Mesenchymal stem cell (in vitro differentiated cells and primary cell): ENCODE results near the gene CLTA.

Experiments
- DNase-seq: peaks from one replicate; pipeline ENCODE4 v3.0.0-alpha.2; 2013
- H2AFZ ChIP-seq: one replicate; pipeline ENCODE4 v1.6.1; 2013; ENCODE audit warnings: low read depth, mild to moderate bottlenecking, control low read depth, inconsistent platforms, low read length, moderate library complexity
- H2AK5ac ChIP-seq: 2 replicates; pipeline ENCODE4 v1.6.1; 2013; ENCODE audit warnings: low read length, moderate library complexity, mild to moderate bottlenecking, inconsistent platforms; ENCODE audit not compliant: severe bottlenecking
- H2BK120ac ChIP-seq: one replicate; pipeline ENCODE4 v1.6.1; 2013; ENCODE audit warnings: low read depth, mild to moderate bottlenecking, inconsistent platforms, low read length, moderate library complexity
- H2BK12ac ChIP-seq, 2 experiments: one replicate each; pipeline ENCODE4 v1.6.1; 2013; ENCODE audit warnings: inconsistent platforms in 2 of 2, low read length in 2 of 2, mild to moderate bottlenecking in 2 of 2, moderate library complexity in 2 of 2, control low read depth in 1 of 2
- H2BK15ac ChIP-seq: one replicate; pipeline ENCODE4 v1.6.1; 2013; ENCODE audit warnings: mild to moderate bottlenecking, low read depth, inconsistent platforms; ENCODE audit not compliant: poor library complexity, severe bottlenecking
- H2BK5ac ChIP-seq: 2 replicates; pipeline ENCODE4 v1.6.1; 2013; ENCODE audit warnings: low read depth, mild to moderate bottlenecking, low read length, control low read depth, inconsistent platforms; ENCODE audit not compliant: poor library complexity, severe bottlenecking
- H3K14ac ChIP-seq, 2 experiments: one replicate each; pipeline ENCODE4 v1.6.1; 2013; ENCODE audit warnings: inconsistent platforms in 2 of 2, low read length in 2 of 2, control low read depth in 1 of 2, mild to moderate bottlenecking in 1 of 2, moderate library complexity in 1 of 2
- H3K18ac ChIP-seq, 2 experiments: one replicate each; pipeline ENCODE4 v1.6.1; 2013; ENCODE audit warnings: inconsistent platforms in 2 of 2, low read length in 2 of 2, control low read depth in 1 of 2, low read depth in 1 of 2, mild to moderate bottlenecking in 1 of 2
- H3K23ac ChIP-seq, 2 experiments: one replicate each; pipeline ENCODE4 v1.6.1; 2013; ENCODE audit warnings: inconsistent platforms in 2 of 2, low read length in 2 of 2, mild to moderate bottlenecking in 2 of 2, moderate library complexity in 2 of 2, control low read depth in 1 of 2
- H3K27ac ChIP-seq: 2 replicates; pipeline ENCODE4 v1.5.1; 2013; ENCODE audit warnings: mild to moderate bottlenecking, moderate library complexity, low read length, control low read depth, inconsistent platforms; ENCODE audit not compliant: poor library complexity, severe bottlenecking
- H3K27me3 ChIP-seq, 2 experiments: 2 replicates each; pipeline versions ENCODE4 v1.6.1 to v1.7.0; 2013; ENCODE audit warnings: low read length in 2 of 2, mild to moderate bottlenecking in 2 of 2, moderate library complexity in 2 of 2, control low read depth in 1 of 2, inconsistent platforms in 1 of 2; ENCODE audit not compliant: control insufficient read depth in 1 of 2, insufficient read depth in 1 of 2
- H3K36me3 ChIP-seq, 2 experiments: 2 replicates each; pipeline versions ENCODE4 v1.6.1 to v1.7.0; 2013; ENCODE audit warnings: low read length in 2 of 2, control low read depth in 1 of 2, inconsistent platforms in 1 of 2, low read depth in 1 of 2, mild to moderate bottlenecking in 1 of 2; ENCODE audit not compliant: insufficient read depth in 2 of 2, control insufficient read depth in 1 of 2
- H3K4ac ChIP-seq, 2 experiments: one replicate each; pipeline ENCODE4 v1.6.1; 2013; ENCODE audit warnings: inconsistent platforms in 2 of 2, low read length in 2 of 2, mild to moderate bottlenecking in 2 of 2, moderate library complexity in 2 of 2, control low read depth in 1 of 2, low read depth in 1 of 2
- H3K4me1 ChIP-seq: 2 replicates; pipeline ENCODE4 v1.6.1; 2013; ENCODE audit warnings: low read depth, low read length, control low read depth; ENCODE audit not compliant: control insufficient read depth, insufficient read depth
- H3K4me2 ChIP-seq: 2 replicates; pipeline ENCODE4 v1.6.1; 2013; ENCODE audit warnings: low read length, mild to moderate bottlenecking, inconsistent platforms; ENCODE audit not compliant: poor library complexity, severe bottlenecking
- H3K4me3 ChIP-seq, 2 experiments: 2 replicates each; pipeline versions ENCODE4 v1.5.1 to v1.7.0; 2013; ENCODE audit warnings: low read length in 2 of 2, mild to moderate bottlenecking in 2 of 2, control low read depth in 1 of 2, low read depth in 1 of 2; ENCODE audit not compliant: insufficient read depth in 1 of 2
- H3K79me1 ChIP-seq: replicated peaks from 2 replicates; pipeline ENCODE4 v1.6.1; 2013; ENCODE audit warnings: mild to moderate bottlenecking, control low read depth, low read length, inconsistent platforms; ENCODE audit not compliant: poor library complexity, severe bottlenecking
- H3K9ac ChIP-seq: 2 replicates; pipeline ENCODE4 v1.7.0; 2013; ENCODE audit warnings: mild to moderate bottlenecking, low read length, moderate library complexity
- H3K9me3 ChIP-seq: 2 replicates; pipeline ENCODE4 v1.7.0; 2013; ENCODE audit warnings: mild to moderate bottlenecking, low read length; ENCODE audit not compliant: control insufficient read depth
- H4K8ac ChIP-seq: one replicate; pipeline ENCODE4 v1.6.1; 2013; ENCODE audit warnings: inconsistent platforms, mild to moderate bottlenecking, low read length, moderate library complexity
- H4K91ac ChIP-seq: one replicate; pipeline ENCODE4 v1.6.1; 2013; ENCODE audit warnings: mild to moderate bottlenecking, low read length, inconsistent platforms
- WGBS: methylation state at CpG from one replicate; pipeline ENCODE4 v1.1.7; 2013; ENCODE audit warnings: mixed read lengths; 5-methylcytosine and 5-hydroxymethylcytosine counted together

CLTA gene

DNA sequence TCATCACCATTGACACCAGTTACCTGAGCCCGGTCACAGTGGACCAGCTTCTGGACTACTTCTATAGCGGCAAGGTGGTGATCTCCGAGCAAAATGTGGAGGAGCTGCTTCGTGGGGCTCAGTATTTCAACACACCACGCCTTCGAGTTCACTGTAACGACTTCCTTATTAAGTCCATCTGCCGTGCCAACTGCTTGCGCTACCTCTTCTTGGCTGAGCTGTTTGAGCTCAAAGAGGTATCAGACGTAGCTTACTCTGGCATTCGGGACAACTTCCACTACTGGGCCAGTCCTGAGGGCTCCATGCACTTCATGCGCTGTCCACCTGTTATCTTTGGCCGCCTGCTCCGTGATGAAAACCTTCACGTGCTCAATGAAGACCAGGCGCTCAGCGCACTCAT is 21.0 kb upstream of the CLTA start:
- H3K4me3 ChIP-seq, result no peak overlapping the region
- H2AFZ ChIP-seq, result no peak overlapping the region
- no peak for DNase-seq
- no peak overlapping the region for H2BK5ac ChIP-seq
- H2BK120ac ChIP-seq, result no peak overlapping the region
- no peak overlapping the region for H2BK12ac ChIP-seq
- H3K4ac ChIP-seq, result no peak overlapping the region
- H3K27me3 ChIP-seq, result no peaks in the 10 kb centered on the region
- peaks cover 0 to 22% of the 10 kb centered on the region in 2 experiments for H3K36me3 ChIP-seq
- no peak overlapping the region for H4K8ac ChIP-seq
- H3K9ac ChIP-seq, result no peak overlapping the region
- no peak overlapping the region for H2AK5ac ChIP-seq
- H3K4me1 ChIP-seq, result peaks cover 10% of the 10 kb centered on the region
- no peak overlapping the region for H2BK15ac ChIP-seq
- no peak overlapping the region for H3K18ac ChIP-seq
- no peaks in the 10 kb centered on the region for H3K79me1 ChIP-seq
- no peaks in the 10 kb centered on the region for H3K9me3 ChIP-seq
- no peak overlapping the region for H4K91ac ChIP-seq
- 94% methylated on average over 17 of the region's 17 CpGs for WGBS
- H3K23ac ChIP-seq, result no peak overlapping the region
- no peak overlapping the region for H3K4me2 ChIP-seq
- H3K14ac ChIP-seq, result no peak overlapping the region
- H3K27ac ChIP-seq, result no peak overlapping the region

DNA sequence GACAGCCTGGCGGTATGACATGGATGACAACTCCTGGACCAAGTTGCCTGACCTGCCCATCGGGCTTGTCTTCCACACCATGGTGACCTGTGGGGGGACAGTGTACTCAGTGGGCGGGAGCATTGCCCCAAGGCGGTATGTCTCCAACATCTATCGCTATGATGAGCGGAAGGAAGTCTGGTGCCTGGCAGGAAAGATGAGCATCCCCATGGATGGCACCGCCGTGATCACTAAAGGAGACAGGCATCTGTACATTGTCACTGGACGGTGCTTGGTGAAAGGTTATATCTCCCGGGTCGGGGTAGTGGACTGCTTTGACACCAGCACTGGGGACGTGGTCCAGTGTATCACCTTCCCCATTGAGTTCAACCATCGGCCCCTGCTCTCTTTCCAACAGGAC is 20.2 kb upstream of the CLTA start:
- Histone ChIP-seq H3K9me3 (no peaks in the 10 kb centered on the region), H2BK5ac (no peak overlapping the region)
- 96% methylated on average over 13 of the region's 13 CpGs for WGBS

DNA sequence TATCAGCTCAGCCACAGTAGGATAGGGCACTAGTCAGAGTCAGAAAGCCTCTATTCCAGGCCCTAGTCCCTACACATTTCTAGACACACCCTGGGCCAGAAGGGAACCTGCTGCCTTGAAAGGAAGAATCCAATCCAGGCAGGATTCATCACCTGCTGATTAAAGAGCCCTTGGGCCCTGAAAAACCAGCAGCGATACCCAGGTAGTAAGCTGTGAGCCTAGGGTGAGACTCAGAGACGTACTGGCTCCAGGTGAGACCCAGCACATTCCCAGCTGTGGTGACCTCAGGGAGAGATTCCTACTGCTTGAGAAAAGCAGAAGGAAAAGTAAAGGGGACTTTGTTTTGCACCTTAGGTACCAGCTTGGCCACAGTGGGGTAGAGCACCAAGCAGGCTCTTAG is 16.9 kb upstream of the CLTA start:
- H3K4me2 ChIP-seq, result no peak overlapping the region
- peaks cover 0 to 22% of the 10 kb centered on the region in 2 experiments for H3K36me3 ChIP-seq
- no peak overlapping the region for H3K23ac ChIP-seq
- H3K4me1 ChIP-seq, result no peaks in the 10 kb centered on the region
- no peaks in the 10 kb centered on the region for H3K27me3 ChIP-seq
- H3K27ac ChIP-seq, result no peak overlapping the region
- WGBS, result 96% methylated on average over 2 of the region's 2 CpGs
- H3K4me3 ChIP-seq, result no peak overlapping the region
- H2BK5ac ChIP-seq, result no peak overlapping the region
- H4K91ac ChIP-seq, result no peak overlapping the region
- no peak overlapping the region for H3K4ac ChIP-seq
- H3K9me3 ChIP-seq, result no peaks in the 10 kb centered on the region
- H2BK12ac ChIP-seq, result no peak overlapping the region
- H3K9ac ChIP-seq, result no peak overlapping the region
- no peak for DNase-seq
- H2AK5ac ChIP-seq, result no peak overlapping the region
- H2AFZ ChIP-seq, result no peak overlapping the region
- no peaks in the 10 kb centered on the region for H3K79me1 ChIP-seq
- no peak overlapping the region for H2BK120ac ChIP-seq
- H3K14ac ChIP-seq, result no peak overlapping the region
- H4K8ac ChIP-seq, result no peak overlapping the region
- H3K18ac ChIP-seq, result no peak overlapping the region
- H2BK15ac ChIP-seq, result no peak overlapping the region

More for the DNA sequence above, 20.2 kb upstream of the CLTA start:
- no peak overlapping the region for H3K27ac ChIP-seq
- H3K4me2 ChIP-seq, result no peak overlapping the region
- H2AFZ ChIP-seq, result no peak overlapping the region
- H3K4ac ChIP-seq, result no peak overlapping the region
- no peak for DNase-seq
- H3K36me3 ChIP-seq, result peaks cover 0 to 22% of the 10 kb centered on the region in 2 experiments
- H3K18ac ChIP-seq, result no peak overlapping the region
- no peaks in the 10 kb centered on the region for H3K27me3 ChIP-seq
- peaks cover 7% of the 10 kb centered on the region for H3K4me1 ChIP-seq
- no peak overlapping the region for H3K4me3 ChIP-seq
- no peak overlapping the region for H3K9ac ChIP-seq
- no peak overlapping the region for H2AK5ac ChIP-seq
- H3K14ac ChIP-seq, result no peak overlapping the region
- no peak overlapping the region for H2BK15ac ChIP-seq
- H3K79me1 ChIP-seq, result no peaks in the 10 kb centered on the region
- H2BK120ac ChIP-seq, result no peak overlapping the region
- H2BK12ac ChIP-seq, result no peak overlapping the region
- H3K23ac ChIP-seq, result no peak overlapping the region
- no peak overlapping the region for H4K91ac ChIP-seq
- no peak overlapping the region for H4K8ac ChIP-seq

DNA sequence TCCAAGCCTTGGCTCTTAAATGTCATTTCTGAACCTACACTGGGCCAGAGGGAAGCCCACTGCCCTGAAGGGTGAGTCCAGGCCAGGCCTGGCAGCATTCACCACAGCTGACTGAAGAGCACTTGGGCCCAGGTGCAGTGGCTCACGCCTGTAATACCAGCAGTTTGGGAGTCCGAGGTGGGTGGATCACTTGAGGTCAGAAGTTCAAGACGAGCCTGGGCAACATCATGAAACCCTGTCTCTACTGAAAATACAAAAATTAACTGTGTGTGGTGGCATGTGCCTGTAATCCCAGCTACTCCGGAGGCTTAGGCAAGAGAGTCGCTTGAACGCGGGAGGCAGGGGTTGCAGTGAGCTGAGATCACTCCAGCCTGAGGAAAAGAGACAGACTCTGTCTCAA is 16.4 kb upstream of the CLTA start:
- Histone ChIP-seq H3K18ac (no peak overlapping the region), H3K23ac (no peak overlapping the region), H3K9ac (no peak overlapping the region), H3K4me3 (no peak overlapping the region), H4K91ac (no peak overlapping the region), H3K27me3 (no peaks in the 10 kb centered on the region), H2AK5ac (no peak overlapping the region), H2AFZ (no peak overlapping the region), H3K79me1 (no peaks in the 10 kb centered on the region), H3K9me3 (no peaks in the 10 kb centered on the region), H3K4me1 (no peaks in the 10 kb centered on the region), H3K4ac (no peak overlapping the region), H4K8ac (no peak overlapping the region), H3K14ac (no peak overlapping the region), H2BK12ac (no peak overlapping the region), H2BK120ac (no peak overlapping the region), H3K4me2 (no peak overlapping the region), H2BK15ac (no peak overlapping the region), H3K36me3 (peaks cover 0 to 21% of the 10 kb centered on the region in 2 experiments), H3K27ac (no peak overlapping the region), H2BK5ac (no peak overlapping the region)
- DNase-seq, result no peak
- 94% methylated on average over 2 of the region's 7 CpGs for WGBS
